Esophagus muscularis mucosa (tissue), 4 donors: Measurements from ENCODE around the gene DNAJC6. TPM values are rescaled to one million over a fixed set of nuclear protein-coding genes. Genes with fewer than 3 reads are reported as not detected.
"Not testable (repeated sequence)": the region's sequence is repeated elsewhere in the genome, so short reads cannot be mapped to it uniquely, and the experiment has no call there.

Experiments
- DNase-seq: peaks from one replicate; pipeline ENCODE4 v3.0.0-alpha.2; 2017; ENCODE audit errors: extremely low spot score
- H3K27ac ChIP-seq, 4 donors: fragments of 200-600 bp; sonication (generic); replicated peaks in 1 of 4; 1 replicate in 3 of 4; 2 replicates in 1 of 4; pipeline ENCODE4 v1.5.1; 2016 to 2019; ENCODE audit warnings: mild to moderate bottlenecking in 1 of 4
- H3K27me3 ChIP-seq, 4 donors: fragments of 200-600 bp; sonication (generic); one replicate each; pipeline versions ENCODE4 v1.5.1 to v1.6.0; 2016 to 2019
- H3K36me3 ChIP-seq, 4 donors: fragments of 200-600 bp; sonication (generic); one replicate each; pipeline ENCODE4 v1.5.1; 2016 to 2019
- H3K4me1 ChIP-seq, 4 donors: fragments of 200-600 bp; sonication (generic); one replicate each; pipeline ENCODE4 v1.5.1; 2016 to 2019
- H3K4me3 ChIP-seq, 4 donors: fragments of 200-600 bp; sonication (generic); 1 replicate in 2 of 4; 2 replicates in 2 of 4; pipeline ENCODE4 v1.5.1; 2016 to 2019; ENCODE audit warnings: mild to moderate bottlenecking in 4 of 4, moderate library complexity in 1 of 4
- H3K9me3 ChIP-seq, 4 donors: fragments of 200-600 bp; sonication (generic); 1 replicate in 3 of 4; 2 replicates in 1 of 4; pipeline ENCODE4 v1.5.1; 2016 to 2019
- CTCF ChIP-seq, 3 experiments: fragments of 200-600 bp in 2 of 3; fragments of 450-650 bp in 1 of 3; sonication (generic) in 2 of 3; IDR thresholded peaks; one replicate each; pipeline ENCODE4 v1.5.1; 2017 to 2019; ENCODE audit warnings: antibody characterized with exemption in 3 of 3, mild to moderate bottlenecking in 2 of 3, moderate library complexity in 1 of 3
- EP300 ChIP-seq: sonication (generic); formaldehyde crosslinking; IDR thresholded peaks from one replicate; pipeline ENCODE4 v1.6.1; 2017; ENCODE audit warnings: antibody characterized with exemption
- POLR2A ChIP-seq: fragments of 450-650 bp; IDR thresholded peaks from one replicate; pipeline ENCODE4 v1.6.1; 2017; ENCODE audit warnings: antibody characterized with exemption, moderate library complexity, mild to moderate bottlenecking, low read depth
- POLR2AphosphoS5 ChIP-seq, 2 donors: sonication (generic); formaldehyde crosslinking; IDR thresholded peaks; one replicate each; pipeline ENCODE4 v1.6.1; 2017; ENCODE audit warnings: antibody characterized with exemption in 2 of 2
- WGBS: methylation state at CpG from one replicate; pipeline ENCODE4 v1.1.5; 2018; 5-methylcytosine and 5-hydroxymethylcytosine counted together
- intact Hi-C: fragments of 100-400 bp; cut with DNase I; formaldehyde crosslinking; loops from one replicate; pipeline ENCODE4 v1.15.1; 2023
- total RNA-seq, 4 donors: library from RNA; depleted of rRNA; stranded (reverse); fragments of >200 nt; gene quantifications; one replicate each; pipeline versions ENCODE4 v1.1.0 to v1.2.1, GENCODE V29; 2016

Gene DNAJC6
- total RNA-seq, 4 donors from 2014 or later, result 3.7 to 8.3 (median 4.4) TPM

GRCh38 chr1:65377496-65378246 is 68.3 kb downstream of the DNAJC6 start:
- H3K27me3 ChIP-seq, result no peaks in the 10 kb centered on the region
- 81% methylated on average over 4 of the region's 4 CpGs for whole genome bisulfite sequencing
- DNase-seq, result peak; percentile 60
- H3K4me3 ChIP-seq, result no peak overlapping the region
- TF ChIP-seq CTCF (IDR thresholded peaks at IDR 0.05) (no peak), POLR2A (no peak), EP300 (no peak), POLR2AphosphoS5 (IDR thresholded peaks at IDR 0.05) (no peak)
- H3K9me3 ChIP-seq, result no peaks in the 10 kb centered on the region
- intact Hi-C loops, result no loop called here
- H3K27ac ChIP-seq, result no peak overlapping the region
- H3K4me1 ChIP-seq, result no peaks in the 10 kb centered on the region
- no peaks in the 10 kb centered on the region for H3K36me3 ChIP-seq

- H3K36me3 ChIP-seq, result no peaks in the 10 kb centered on the region
- no peaks in the 10 kb centered on the region for H3K4me1 ChIP-seq
- no peak overlapping the region for H3K4me3 ChIP-seq
- intact Hi-C loops, result no loop called here
- no peak for DNase-seq
- H3K9me3 ChIP-seq, result no peaks in the 10 kb centered on the region
- no peak for TF ChIP-seq POLR2AphosphoS5 (IDR thresholded peaks at IDR 0.05)
- no peak for TF ChIP-seq EP300
- H3K27ac ChIP-seq, result no peak overlapping the region
- 95% methylated on average over 2 of the region's 2 CpGs for WGBS
- no peaks in the 10 kb centered on the region for H3K27me3 ChIP-seq
Observed at GRCh38 chr1:65378247-65378946, 69.1 kb downstream of the DNAJC6 start.

- H3K4me1 ChIP-seq, H3K27ac ChIP-seq, H3K36me3 ChIP-seq, H3K4me3 ChIP-seq, intact Hi-C loops, DNase-seq, H3K9me3 ChIP-seq, H3K27me3 ChIP-seq: not testable (repeated sequence)
- 97% methylated on average over 5 of the region's 5 CpGs for WGBS
Observed at GRCh38 chr1:65384426-65384825, 75.1 kb downstream of the DNAJC6 start.

GRCh38 chr1:65386439-65386838 is 77.1 kb downstream of the DNAJC6 start:
- Histone ChIP-seq H3K27ac (no peak overlapping the region), H3K36me3 (peaks cover 0 to 15% (median 0%) of the 10 kb centered on the region in 4 donors), H3K4me1 (no peaks in the 10 kb centered on the region), H3K27me3 (no peaks in the 10 kb centered on the region), H3K9me3 (no peaks in the 10 kb centered on the region), H3K4me3 (no peak overlapping the region)
- WGBS, result 100% methylated on average over 3 of the region's 3 CpGs
- TF ChIP-seq POLR2AphosphoS5 (IDR thresholded peaks at IDR 0.05), result no peak
- TF ChIP-seq EP300, result no peak
- TF ChIP-seq POLR2A, result no peak
- TF ChIP-seq CTCF (IDR thresholded peaks at IDR 0.05), result no peak
- no peak for DNase-seq
- intact Hi-C loops, result no loop called here

GRCh38 chr1:65387821-65388220 is 78.5 kb downstream of the DNAJC6 start:
- 91% methylated on average over 2 of the region's 2 CpGs for WGBS
- H3K4me1 ChIP-seq, result no peaks in the 10 kb centered on the region
- no peaks in the 10 kb centered on the region for H3K9me3 ChIP-seq
- H3K27me3 ChIP-seq, result no peaks in the 10 kb centered on the region
- no peak overlapping the region for H3K4me3 ChIP-seq
- DNase-seq, result no peak
- intact Hi-C loops, result no loop called here
- H3K27ac ChIP-seq, result no peak overlapping the region
- peaks cover 0 to 19% (median 3%) of the 10 kb centered on the region in 4 donors for H3K36me3 ChIP-seq
- TF ChIP-seq CTCF (IDR thresholded peaks at IDR 0.05) (no peak), POLR2AphosphoS5 (IDR thresholded peaks at IDR 0.05) (no peak), EP300 (no peak), POLR2A (no peak)
